PC-9 (cell line): ENCODE measurements around the gene PAK3.

Experiments
- CTCF ChIP-seq: fragments of 200-600 bp; sonication (generic); conservative IDR thresholded peaks from 2 replicates; pipeline ENCODE4 v1.6.1; 2017; ENCODE audit warnings: mixed run types, antibody characterized with exemption, mild to moderate bottlenecking, moderate library complexity
- EZH2 ChIP-seq: fragments of 200-600 bp; sonication (generic); IDR thresholded peaks from 2 replicates; pipeline ENCODE4 v1.8.0; 2017; ENCODE audit warnings: antibody characterized with exemption, low read depth

GRCh38 chrX:111129921-111130320, 33.9 kb downstream of the PAK3 start:
- TF ChIP-seq EZH2 (no peak), CTCF (no peak)
